GM12875 (cell line): ENCODE measurements around the gene GNAO1.

Source experiments
- H3K4me3 ChIP-seq: one replicate; pipeline ENCODE4 v1.5.1; 2011; ENCODE audit warnings: low read depth, low read length, control low read depth
- CTCF ChIP-seq: IDR thresholded peaks from 2 replicates; pipeline ENCODE4 v1.5.1; 2011; ENCODE audit warnings: low read depth, mild to moderate bottlenecking, control low read depth, inconsistent platforms, low read length, moderate library complexity, borderline replicate concordance; ENCODE audit not compliant: insufficient read depth

Gene GNAO1

GRCh38 chr16:56336071-56336688 lies 144.9 kb downstream of the GNAO1 start:
- TF ChIP-seq CTCF, result no peak
- H3K4me3 ChIP-seq, result no peak overlapping the region

GRCh38 chr16:56336711-56337110 lies 145.4 kb downstream of the GNAO1 start:
- no peak for TF ChIP-seq CTCF
- H3K4me3 ChIP-seq, result no peak overlapping the region

GRCh38 chr16:56337131-56337857 lies 146.0 kb downstream of the GNAO1 start:
- no peak for TF ChIP-seq CTCF
- H3K4me3 ChIP-seq, result no peak overlapping the region

GRCh38 chr16:56337858-56338325 lies 146.6 kb downstream of the GNAO1 start:
- no peak for TF ChIP-seq CTCF
- H3K4me3 ChIP-seq, result no peak overlapping the region

GRCh38 chr16:56338566-56339318 lies 147.5 kb downstream of the GNAO1 start:
- TF ChIP-seq CTCF, result no peak
- no peak overlapping the region for H3K4me3 ChIP-seq

- H3K4me3 ChIP-seq, result no peak overlapping the region
- no peak for TF ChIP-seq CTCF
Observed at GRCh38 chr16:56339431-56340195, 148.3 kb downstream of the GNAO1 start.
